Measurements from ENCODE around the gene ZNF26. TPM values are rescaled to one million over a fixed set of nuclear protein-coding genes. Genes with fewer than 3 reads are reported as not detected.
A peak's percentile ranks its signal among the peaks of the same experiment; 100 is the strongest.
"Not testable (repeated sequence)": the region's sequence is repeated elsewhere in the genome, so short reads cannot be mapped to it uniquely, and the experiment has no call there.

ZNF26 gene
- total RNA-seq = 10 to 100 TPM; 19.5 to 20.8 TPM

- ChIA-PET CTCF (interaction anchor here (0.8 to 1.4 kb wide), 4 partner anchors 10 to 195 kb away, joined by 3 to 4 read pairs (median 3); partner anchors contain the start of gene ZNF268), POLR2A (interaction anchor here (0.6 to 3.0 kb wide), 13 partner anchors 15 to 195 kb away, joined by 3 to 19 read pairs (median 6); partner anchors contain the start of genes ZNF10, ZNF268, ZNF605 and ZNF84)
- H3K4me1 Mint-ChIP-seq (ENCODE audit: low read depth) = peaks cover 27% of the 10 kb centered on the region
- peak within 1 kb of the TSS; percentile 96 for H3K27ac Mint-ChIP-seq
- peak within 1 kb of the TSS; percentile 88 for H3K4me3 Mint-ChIP-seq
- peak; percentile 93 for DNase-seq
- peaks cover 58% of the 10 kb centered on the region for H3K36me3 Mint-ChIP-seq (ENCODE audit: low read depth)
- ATAC-seq = peak; percentile 96
- H3K9me3 Mint-ChIP-seq (ENCODE audit: insufficient read depth) = peaks cover 40% of the 10 kb centered on the region
- H3K27me3 Mint-ChIP-seq (ENCODE audit: low read depth) = no peaks in the 10 kb centered on the region
Measured at GRCh38 chr12:132986001-132986884, at the start of gene ZNF26. Gene ZNF26 (plus strand): TSS chr12:132986367. CDS start chr12:132986841, 474 bp downstream.

- H3K4me3 Mint-ChIP-seq; DNase-seq; H3K4me1 Mint-ChIP-seq (ENCODE audit: low read depth); ATAC-seq; POLR2A ChIA-PET; H3K27me3 Mint-ChIP-seq (ENCODE audit: low read depth); H3K27ac Mint-ChIP-seq; CTCF ChIA-PET: not testable (repeated sequence)
- Mint-ChIP-seq H3K9me3 (ENCODE audit: insufficient read depth) (peaks cover 39% of the 10 kb centered on the region), H3K36me3 (ENCODE audit: low read depth) (peaks cover 53% of the 10 kb centered on the region)
Measured at GRCh38 chr12:132936921-132937320, 49.2 kb upstream of the ZNF26 start.

DNA sequence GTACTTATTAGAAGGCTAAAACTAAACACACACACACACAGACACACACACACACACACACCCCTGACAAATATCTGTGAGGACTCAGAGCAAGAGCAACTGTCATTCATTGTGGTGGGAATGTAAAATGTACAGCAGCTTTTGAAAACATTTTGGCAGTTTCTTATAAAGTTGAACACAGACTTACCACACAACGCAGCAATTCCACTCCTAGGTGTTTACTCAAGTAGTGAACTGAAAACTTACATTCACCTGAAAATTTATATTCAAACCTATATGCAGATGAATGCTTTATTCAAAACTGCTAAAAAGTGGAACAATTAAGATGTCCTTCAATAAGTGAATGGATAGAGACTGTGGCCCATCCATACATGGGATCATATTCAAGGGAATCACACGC, 48.7 kb upstream of the ZNF26 start:
- no peak for DNase-seq
- peaks cover 57% of the 10 kb centered on the region for H3K36me3 Mint-ChIP-seq (ENCODE audit: low read depth)
- no peaks in the 10 kb centered on the region for H3K4me1 Mint-ChIP-seq (ENCODE audit: low read depth)
- ChIA-PET CTCF (no interaction called here), POLR2A (no interaction called here)
- no peak for ATAC-seq
- no peak overlapping the region for H3K4me3 Mint-ChIP-seq
- no peak overlapping the region for H3K27ac Mint-ChIP-seq
- H3K27me3 Mint-ChIP-seq (ENCODE audit: low read depth) = no peaks in the 10 kb centered on the region
- peaks cover 38% of the 10 kb centered on the region for H3K9me3 Mint-ChIP-seq (ENCODE audit: insufficient read depth)

DNA sequence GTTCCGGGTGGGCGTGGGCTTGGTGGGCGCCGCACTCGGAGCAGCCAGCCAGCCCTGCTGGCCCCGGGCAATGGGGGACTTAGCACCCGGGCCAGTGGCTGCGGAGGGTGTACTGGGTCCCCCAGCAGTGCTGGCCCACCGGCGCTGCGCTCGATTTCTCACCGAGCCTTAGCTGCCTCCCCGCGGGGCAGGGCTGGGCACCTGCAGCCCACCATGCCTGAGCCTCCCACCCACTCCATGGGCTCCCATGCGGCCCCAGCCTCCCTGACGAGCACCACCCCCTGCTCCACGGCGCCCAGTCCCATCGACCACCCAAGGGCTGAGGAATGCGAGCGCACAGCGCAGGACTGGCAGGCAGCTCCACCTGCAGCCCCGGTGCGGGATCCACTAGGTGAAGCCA, 47.4 kb upstream of the ZNF26 start:
- POLR2A ChIA-PET; ATAC-seq; H3K27ac Mint-ChIP-seq; H3K27me3 Mint-ChIP-seq (ENCODE audit: low read depth); CTCF ChIA-PET; DNase-seq; H3K4me1 Mint-ChIP-seq (ENCODE audit: low read depth); H3K4me3 Mint-ChIP-seq: not testable (repeated sequence)
- H3K36me3 Mint-ChIP-seq (ENCODE audit: low read depth) = peaks cover 60% of the 10 kb centered on the region
- H3K9me3 Mint-ChIP-seq (ENCODE audit: insufficient read depth) = peaks cover 29% of the 10 kb centered on the region

DNA sequence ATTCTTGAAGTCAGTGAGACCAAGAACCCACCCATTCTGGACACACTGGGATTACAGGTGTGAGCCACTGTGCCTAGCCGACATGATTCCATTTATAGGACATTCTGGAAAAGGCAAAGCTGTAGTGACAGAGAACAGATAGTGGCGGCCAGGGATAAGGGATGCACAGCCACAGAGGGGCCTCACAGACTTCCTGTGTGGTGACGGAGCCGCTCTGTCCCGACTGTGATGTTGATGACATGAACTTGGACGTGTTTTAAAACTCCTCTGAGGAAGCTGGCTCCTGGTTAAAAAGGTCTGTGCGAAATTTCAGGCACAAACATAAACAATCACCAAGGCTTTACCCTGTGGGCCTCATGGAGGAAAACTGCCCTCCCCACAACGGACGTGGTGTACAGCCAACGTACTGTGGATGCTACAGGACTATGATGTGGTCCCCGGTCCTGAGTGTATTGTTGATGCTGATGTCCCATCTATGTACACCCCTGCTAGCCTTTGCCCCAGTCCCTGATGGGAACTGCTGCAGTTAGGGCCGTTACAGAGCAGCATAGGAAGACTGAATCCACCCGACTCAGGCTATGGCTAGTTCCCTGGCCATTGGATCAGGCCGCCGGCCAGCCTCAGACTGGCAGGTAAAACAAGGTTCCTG, 46.0 kb upstream of the ZNF26 start:
- H3K4me1 Mint-ChIP-seq (ENCODE audit: low read depth) = no peaks in the 10 kb centered on the region
- CTCF ChIA-PET = no interaction called here
- no peak overlapping the region for H3K4me3 Mint-ChIP-seq
- peaks cover 68% of the 10 kb centered on the region for H3K36me3 Mint-ChIP-seq (ENCODE audit: low read depth)
- H3K27me3 Mint-ChIP-seq (ENCODE audit: low read depth) = no peaks in the 10 kb centered on the region
- POLR2A ChIA-PET = no interaction called here
- H3K27ac Mint-ChIP-seq = no peak overlapping the region
- peaks cover 38% of the 10 kb centered on the region for H3K9me3 Mint-ChIP-seq (ENCODE audit: insufficient read depth)
- ATAC-seq (no peak), DNase-seq (no peak)

DNA sequence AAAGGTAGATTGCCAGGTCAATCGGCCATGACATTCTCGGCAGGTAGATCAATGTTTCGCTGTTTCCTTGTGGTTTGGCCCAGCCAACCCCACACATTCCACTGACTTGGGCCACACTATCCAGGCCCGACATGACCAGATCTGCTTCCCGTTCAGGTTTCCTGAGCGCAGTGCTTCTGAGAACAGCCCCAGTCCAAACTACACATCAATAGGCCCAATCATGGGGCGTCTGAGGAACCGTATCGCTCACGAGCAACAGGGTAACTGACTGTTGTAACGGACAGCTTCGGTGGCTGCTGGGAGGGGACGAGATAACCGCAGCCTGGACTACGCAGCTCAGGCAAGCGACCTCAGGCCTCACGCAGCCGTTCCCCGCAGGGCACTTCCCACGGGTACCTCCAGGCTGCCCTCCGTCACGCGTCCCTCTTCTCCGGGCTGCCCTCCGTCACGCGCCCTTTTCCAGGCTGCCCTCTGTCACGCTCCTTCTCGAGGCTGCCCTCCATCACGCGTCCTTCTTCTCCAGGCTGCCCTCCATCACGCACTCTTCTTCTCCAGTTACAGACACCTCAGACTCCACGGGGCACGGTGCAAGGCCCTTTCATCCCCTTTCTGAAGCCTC, 44.7 kb upstream of the ZNF26 start:
- Mint-ChIP-seq H3K27ac (no peak overlapping the region), H3K36me3 (ENCODE audit: low read depth) (peaks cover 72% of the 10 kb centered on the region), H3K9me3 (ENCODE audit: insufficient read depth) (peaks cover 41% of the 10 kb centered on the region), H3K27me3 (ENCODE audit: low read depth) (no peaks in the 10 kb centered on the region), H3K4me3 (no peak overlapping the region), H3K4me1 (ENCODE audit: low read depth) (no peaks in the 10 kb centered on the region)
- ATAC-seq = no peak
- POLR2A ChIA-PET = interaction anchor here (0.6 kb wide), 1 partner anchor 32 kb away, joined by 3 read pairs; no protein-coding TSS in a partner anchor
- CTCF ChIA-PET = no interaction called here
- DNase-seq = no peak

- Mint-ChIP-seq H3K4me1 (ENCODE audit: low read depth) (no peaks in the 10 kb centered on the region), H3K27ac (no peak overlapping the region), H3K36me3 (ENCODE audit: low read depth) (peaks cover 69% of the 10 kb centered on the region), H3K27me3 (ENCODE audit: low read depth) (no peaks in the 10 kb centered on the region), H3K9me3 (ENCODE audit: insufficient read depth) (peaks cover 37% of the 10 kb centered on the region), H3K4me3 (no peak overlapping the region)
- ChIA-PET POLR2A (no interaction called here), CTCF (no interaction called here)
- ATAC-seq = no peak
- no peak for DNase-seq
Measured at GRCh38 chr12:132942611-132943010, 43.6 kb upstream of the ZNF26 start.

GRCh38 chr12:132945806-132946205, 40.4 kb upstream of the ZNF26 start:
- no peak for DNase-seq
- ATAC-seq = no peak
- Mint-ChIP-seq H3K4me3 (no peak overlapping the region), H3K27ac (no peak overlapping the region), H3K9me3 (ENCODE audit: insufficient read depth) (peaks cover 57% of the 10 kb centered on the region), H3K36me3 (ENCODE audit: low read depth) (peaks cover 76% of the 10 kb centered on the region), H3K4me1 (ENCODE audit: low read depth) (no peaks in the 10 kb centered on the region), H3K27me3 (ENCODE audit: low read depth) (no peaks in the 10 kb centered on the region)
- ChIA-PET POLR2A (no interaction called here), CTCF (no interaction called here)

DNA sequence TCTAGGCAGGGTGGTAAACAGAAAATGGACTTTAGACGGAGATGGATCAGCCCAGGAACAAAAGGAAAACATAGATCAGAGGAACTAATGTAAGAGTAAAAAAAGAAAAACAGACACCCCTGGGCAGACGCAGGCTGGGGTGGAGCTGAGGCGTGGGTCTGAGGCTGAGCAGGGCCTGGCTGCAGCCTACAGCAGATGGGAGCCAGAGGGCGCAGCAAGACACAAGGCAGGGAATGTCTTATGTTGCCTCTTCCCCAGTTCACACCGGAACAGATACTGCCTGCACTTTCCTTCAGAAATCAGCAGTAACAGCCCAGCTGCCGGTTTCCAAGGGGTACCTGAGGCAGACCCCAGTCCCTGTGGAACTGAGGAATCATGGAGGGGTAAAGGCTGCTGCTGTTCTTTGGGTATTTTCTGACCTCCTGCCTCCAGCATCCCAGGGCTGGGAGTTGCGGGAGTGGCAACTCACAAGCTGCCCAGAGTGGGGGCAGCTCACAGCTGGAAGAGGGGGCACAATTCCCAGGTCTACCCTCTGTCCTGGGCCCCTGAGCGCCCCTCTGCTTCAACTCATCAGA, 39.8 kb upstream of the ZNF26 start:
- ChIA-PET CTCF (no interaction called here), POLR2A (no interaction called here)
- DNase-seq (no peak), ATAC-seq (no peak)
- no peaks in the 10 kb centered on the region for H3K27me3 Mint-ChIP-seq (ENCODE audit: low read depth)
- no peak overlapping the region for H3K4me3 Mint-ChIP-seq
- H3K36me3 Mint-ChIP-seq (ENCODE audit: low read depth) = peaks cover 70% of the 10 kb centered on the region
- no peaks in the 10 kb centered on the region for H3K4me1 Mint-ChIP-seq (ENCODE audit: low read depth)
- peaks cover 53% of the 10 kb centered on the region for H3K9me3 Mint-ChIP-seq (ENCODE audit: insufficient read depth)
- H3K27ac Mint-ChIP-seq = no peak overlapping the region

DNA sequence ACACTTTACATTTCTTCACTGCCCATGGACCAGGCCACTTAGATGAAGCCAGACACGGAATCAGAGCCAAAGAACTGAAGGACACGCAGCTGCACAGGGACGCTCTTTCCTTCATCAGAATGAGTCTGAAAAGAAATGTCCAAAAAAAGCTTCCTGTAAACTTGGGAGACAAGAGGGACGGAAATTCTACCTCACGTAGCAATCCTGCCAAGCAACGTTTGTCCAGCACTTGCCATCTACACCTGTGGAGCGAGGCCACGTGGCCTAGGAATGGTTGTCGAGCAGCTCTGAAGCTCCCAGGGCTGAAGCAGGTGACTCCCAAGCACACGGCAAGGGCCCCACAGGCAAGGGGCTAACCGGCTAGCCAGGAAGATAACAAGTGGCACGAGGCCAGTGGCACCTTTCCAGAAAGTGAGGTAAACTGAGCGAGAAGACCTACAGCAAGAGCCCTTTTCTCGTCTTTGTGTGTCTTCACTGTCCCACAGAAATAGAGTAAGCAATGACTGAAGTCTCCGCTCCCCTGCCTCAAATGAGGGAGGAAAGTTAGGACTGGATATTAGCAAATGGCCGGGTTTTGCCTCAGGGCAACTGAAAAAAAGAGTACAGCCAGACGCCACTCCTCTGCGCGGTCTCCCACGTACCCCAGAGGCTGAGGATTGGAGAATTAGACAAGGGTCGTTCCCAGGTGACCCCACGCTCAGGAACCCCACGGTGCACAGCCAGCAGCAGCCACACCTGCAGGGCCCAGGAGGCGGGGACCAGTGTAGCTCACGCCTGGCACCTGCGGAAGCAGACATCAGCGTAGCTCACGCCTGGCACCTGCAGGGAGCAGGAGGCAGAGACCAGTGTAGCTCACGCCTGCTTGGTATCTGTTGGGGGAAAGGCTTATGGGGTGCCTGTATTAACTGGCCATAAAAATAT, 37.8 kb upstream of the ZNF26 start:
- Mint-ChIP-seq H3K9me3 (ENCODE audit: insufficient read depth) (peaks cover 48% of the 10 kb centered on the region), H3K4me3 (no peak overlapping the region), H3K27ac (no peak overlapping the region), H3K27me3 (ENCODE audit: low read depth) (no peaks in the 10 kb centered on the region), H3K4me1 (ENCODE audit: low read depth) (no peaks in the 10 kb centered on the region), H3K36me3 (ENCODE audit: low read depth) (peaks cover 61% of the 10 kb centered on the region)
- POLR2A ChIA-PET = interaction anchor here (0.6 kb wide), 1 partner anchor 9 kb away, joined by 4 read pairs; no protein-coding TSS in a partner anchor
- CTCF ChIA-PET = no interaction called here
- no peak for ATAC-seq
- no peak for DNase-seq
